Parathyroid adenoma (tissue), 2 donors: Measurements from ENCODE around the gene PCSK1N.

Experiments
- H2AFZ ChIP-seq: fragments of 300-600 bp; sonication (generic); one replicate; pipeline ENCODE4 v1.7.0; 2017; ENCODE audit warnings: antibody characterized with exemption, mild to moderate bottlenecking
- H3K27ac ChIP-seq: fragments of 300-600 bp; sonication (generic); one replicate; pipeline ENCODE4 v1.7.0; 2017
- H3K27me3 ChIP-seq: fragments of 300-600 bp; sonication (generic); one replicate; pipeline ENCODE4 v1.7.0; 2017; ENCODE audit warnings: low read length; ENCODE audit not compliant: control insufficient read depth, insufficient read depth
- H3K36me3 ChIP-seq: fragments of 300-600 bp; sonication (generic); one replicate; pipeline ENCODE4 v1.7.0; 2017; ENCODE audit warnings: low read length; ENCODE audit not compliant: control insufficient read depth, insufficient read depth
- H3K4me1 ChIP-seq: fragments of 300-600 bp; sonication (generic); one replicate; pipeline ENCODE4 v1.7.0; 2017; ENCODE audit warnings: control low read depth
- H3K4me2 ChIP-seq: fragments of 300-600 bp; sonication (generic); one replicate; pipeline ENCODE4 v1.7.0; 2017; ENCODE audit warnings: low read length
- H3K4me3 ChIP-seq: fragments of 300-600 bp; sonication (generic); one replicate; pipeline ENCODE4 v1.7.0; 2017; ENCODE audit warnings: low read depth, low read length
- H3K79me2 ChIP-seq: fragments of 300-600 bp; sonication (generic); one replicate; pipeline ENCODE4 v1.7.0; 2017; ENCODE audit warnings: control low read depth
- H3K9ac ChIP-seq: fragments of 300-600 bp; sonication (generic); one replicate; pipeline ENCODE4 v1.7.0; 2017; ENCODE audit warnings: mild to moderate bottlenecking
- H3K9me3 ChIP-seq: fragments of 300-600 bp; sonication (generic); one replicate; pipeline ENCODE4 v1.7.0; 2017; ENCODE audit warnings: low read length; ENCODE audit not compliant: control insufficient read depth
- CTCF ChIP-seq: fragments of 300-600 bp; sonication (generic); IDR thresholded peaks from one replicate; pipeline ENCODE4 v1.7.0; 2017; ENCODE audit warnings: antibody characterized with exemption, mild to moderate bottlenecking
- donor health status: primary hyperparathyroidism.

PCSK1N gene

GRCh38 chrX:48834383-48834709, 1.1 kb downstream of the PCSK1N start:
- Histone ChIP-seq H3K27me3 (no peaks in the 10 kb centered on the region), H3K36me3 (no peaks in the 10 kb centered on the region), H3K27ac (peak overlapping the region; percentile 76), H2AFZ (no peak overlapping the region), H3K9me3 (no peaks in the 10 kb centered on the region), H3K4me1 (no peaks in the 10 kb centered on the region), H3K4me3 (peak overlapping the region; percentile 54), H3K4me2 (peak overlapping the region; percentile 65), H3K79me2 (no peaks in the 10 kb centered on the region), H3K9ac (no peak overlapping the region)
- TF ChIP-seq CTCF, result no peak

- no peak overlapping the region for H3K9ac ChIP-seq
- no peaks in the 10 kb centered on the region for H3K36me3 ChIP-seq
Observed at GRCh38 chrX:48833542-48834138, 1.8 kb downstream of the PCSK1N start.

GRCh38 chrX:48831909-48832291, 3.5 kb downstream of the PCSK1N start:
- H3K4me2 ChIP-seq, result no peak overlapping the region
- no peaks in the 10 kb centered on the region for H3K79me2 ChIP-seq
- no peak for TF ChIP-seq CTCF
- H3K9me3 ChIP-seq, result no peaks in the 10 kb centered on the region
- H3K4me3 ChIP-seq, result no peak overlapping the region
- H3K27ac ChIP-seq, result no peak overlapping the region
- H3K9ac ChIP-seq, result no peak overlapping the region
- no peaks in the 10 kb centered on the region for H3K27me3 ChIP-seq
- H2AFZ ChIP-seq, result no peak overlapping the region
- H3K4me1 ChIP-seq, result no peaks in the 10 kb centered on the region
- H3K36me3 ChIP-seq, result no peaks in the 10 kb centered on the region

More at GRCh38 chrX:48833542-48834138, 1.8 kb downstream of the PCSK1N start:
- Histone ChIP-seq H3K27me3 (no peaks in the 10 kb centered on the region), H3K4me3 (no peak overlapping the region), H3K4me2 (no peak overlapping the region), H2AFZ (no peak overlapping the region), H3K27ac (no peak overlapping the region), H3K9me3 (no peaks in the 10 kb centered on the region), H3K4me1 (no peaks in the 10 kb centered on the region), H3K79me2 (no peaks in the 10 kb centered on the region)
- TF ChIP-seq CTCF, result no peak

GRCh38 chrX:48831136-48831908, 4.1 kb downstream of the PCSK1N start:
- Histone ChIP-seq H3K27me3 (no peaks in the 10 kb centered on the region), H3K27ac (no peak overlapping the region), H3K9me3 (no peaks in the 10 kb centered on the region), H3K36me3 (no peaks in the 10 kb centered on the region), H3K4me1 (no peaks in the 10 kb centered on the region), H3K9ac (no peak overlapping the region), H3K4me2 (no peak overlapping the region), H3K4me3 (no peak overlapping the region), H3K79me2 (no peaks in the 10 kb centered on the region), H2AFZ (no peak overlapping the region)
- no peak for TF ChIP-seq CTCF
